K562 (cell line): ENCODE data around the gene RALGAPB. TPM values are rescaled to one million over a fixed set of nuclear protein-coding genes. Genes with fewer than 3 reads are reported as not detected.

Source experiments
- BMI1 ChIP-seq: fragments of 150-350 bp; IDR thresholded peaks from 2 replicates; pipeline ENCODE4 v1.6.1; 2014; ENCODE audit warnings: low read length
- CHD2 ChIP-seq: IDR thresholded peaks from 2 replicates; pipeline ENCODE4 v1.6.1; 2011; ENCODE audit warnings: low read depth, low read length
- ELF4 ChIP-seq: fragments of 450-650 bp; formaldehyde crosslinking; IDR thresholded peaks from 2 replicates; pipeline ENCODE4 v1.4.0; 2022; ENCODE audit warnings: missing genetic modification characterization
- FOXJ3 ChIP-seq: sonication (generic); formaldehyde crosslinking; IDR thresholded peaks from 2 replicates; pipeline ENCODE4 v1.4.0; 2020; ENCODE audit warnings: mild to moderate bottlenecking, missing genetic modification reagents
- HMG20B ChIP-seq: fragments of 250-450 bp; sonication (Bioruptor Pico); IDR thresholded peaks from 2 replicates; pipeline ENCODE4 v1.5.0; 2021; ENCODE audit warnings: mild to moderate bottlenecking
- MTF1 ChIP-seq: fragments of 250-450 bp; sonication (Bioruptor Pico); IDR thresholded peaks from 2 replicates; pipeline ENCODE4 v1.9.0; 2021; ENCODE audit warnings: moderate library complexity, mild to moderate bottlenecking, inconsistent platforms, borderline replicate concordance
- NR2C2 ChIP-seq, 2 experiments: fragments of 200-800 bp in 1 of 2; sonication (Bioruptor generic) in 1 of 2; sonication (generic) in 1 of 2; formaldehyde crosslinking in 1 of 2; IDR thresholded peaks; 2 replicates each; pipeline versions ENCODE4 v1.6.1 to v1.8.0; 2016 to 2022; ENCODE audit warnings: mild to moderate bottlenecking in 1 of 2, missing compliant biosample characterization in 1 of 2, missing genetic modification characterization in 1 of 2, missing genetic modification reagents in 1 of 2
- RAD21 ChIP-seq, 2 experiments: fragments of 250-450 bp in 1 of 2; fragments of 450-650 bp in 1 of 2; sonication (Bioruptor Pico) in 1 of 2; formaldehyde crosslinking in 1 of 2; IDR thresholded peaks in 1 of 2; conservative IDR thresholded peaks in 1 of 2; 2 replicates each; pipeline versions ENCODE4 v1.4.0 to v1.8.0; 2020 to 2022; ENCODE audit warnings: mild to moderate bottlenecking in 2 of 2, moderate library complexity in 1 of 2
- SIRT6 ChIP-seq: IDR thresholded peaks from one replicate; pipeline ENCODE4 v1.6.1; 2012; ENCODE audit warnings: low read depth, mild to moderate bottlenecking, control low read depth, inconsistent platforms, low read length, moderate library complexity
- SP1 ChIP-seq: sonication (generic); formaldehyde crosslinking; IDR thresholded peaks from 2 replicates; pipeline ENCODE4 v1.8.1; 2022; ENCODE audit warnings: mild to moderate bottlenecking, missing genetic modification reagents
- TAF7 ChIP-seq: fragments of 450-650 bp; IDR thresholded peaks from 2 replicates; pipeline ENCODE4 v1.6.1; 2016; ENCODE audit warnings: missing genetic modification characterization, missing compliant biosample characterization
- U2AF1 ChIP-seq: fragments of 200-400 bp; formaldehyde crosslinking; optimal IDR thresholded peaks from 2 replicates; pipeline ENCODE3; 2017; ENCODE audit warnings: mild to moderate bottlenecking, low read depth, low read length, moderate library complexity
- ZEB2 ChIP-seq: fragments of 450-650 bp; IDR thresholded peaks from 2 replicates; pipeline ENCODE4 v1.6.1; 2016
- polyA plus RNA-seq, 8 experiments: library from polyadenylated mRNA; depleted of rRNA in 4 of 8; stranded (reverse) in 5 of 8; unstranded in 3 of 8; fragments of >200 nt; fragmentation: Nextera tagmentation in 2 of 8; fragmentation: Illumina TruSeq in 1 of 8; extraction: Ambion mirVana in 2 of 8; extraction: Trizol in 1 of 8; gene quantifications; 2 replicates each; pipeline versions ENCODE4 v1.2.1 to v1.2.3, GENCODE V29; 2011 to 2014; ENCODE audit warnings: inconsistent platforms in 1 of 8, missing spikeins in 1 of 8
- total RNA-seq, 7 experiments: library from RNA; depleted of rRNA in 6 of 7; stranded (reverse); fragments of >200 nt in 6 of 7; fragmentation: Illumina TruSeq in 2 of 7; extraction: Trizol in 2 of 7; gene quantifications; 2 replicates each; pipeline versions ENCODE4 v1.2.1 to v1.2.3, GENCODE V29; 2011 to 2021; ENCODE audit warnings: low replicate concordance in 1 of 7
- TF ChIP-seq, protein P1 (sequence below): fragments of 450-650 bp; IDR thresholded peaks from 2 replicates; pipeline ENCODE4 v1.6.1; 2016; ENCODE audit warnings: missing biosample characterization, missing genetic modification characterization
- TF ChIP-seq, protein P2 (sequence below): conservative IDR thresholded peaks from 2 replicates; pipeline ENCODE4 v1.6.1; 2011; ENCODE audit warnings: low read depth, mild to moderate bottlenecking, low read length; ENCODE audit not compliant: control insufficient read depth
- TF ChIP-seq, protein P3 (sequence below): IDR thresholded peaks from 3 replicates; pipeline ENCODE4 v1.6.1; 2011; ENCODE audit warnings: borderline replicate concordance, mild to moderate bottlenecking, moderate library complexity; ENCODE audit not compliant: insufficient read length; ENCODE audit errors: extremely low read depth
- TF ChIP-seq, protein P4 (sequence below): fragments of 450-650 bp; formaldehyde crosslinking; IDR thresholded peaks from 2 replicates; pipeline ENCODE4 v1.4.0; 2022; ENCODE audit warnings: missing genetic modification characterization

Gene RALGAPB
- total and polyA plus RNA-seq, 9 of the 15 experiments (the other 6 are each of a cell fraction or from before 2014, with no cell fraction given), result 4.3 to 25.6 (median 13.6) TPM

DNA sequence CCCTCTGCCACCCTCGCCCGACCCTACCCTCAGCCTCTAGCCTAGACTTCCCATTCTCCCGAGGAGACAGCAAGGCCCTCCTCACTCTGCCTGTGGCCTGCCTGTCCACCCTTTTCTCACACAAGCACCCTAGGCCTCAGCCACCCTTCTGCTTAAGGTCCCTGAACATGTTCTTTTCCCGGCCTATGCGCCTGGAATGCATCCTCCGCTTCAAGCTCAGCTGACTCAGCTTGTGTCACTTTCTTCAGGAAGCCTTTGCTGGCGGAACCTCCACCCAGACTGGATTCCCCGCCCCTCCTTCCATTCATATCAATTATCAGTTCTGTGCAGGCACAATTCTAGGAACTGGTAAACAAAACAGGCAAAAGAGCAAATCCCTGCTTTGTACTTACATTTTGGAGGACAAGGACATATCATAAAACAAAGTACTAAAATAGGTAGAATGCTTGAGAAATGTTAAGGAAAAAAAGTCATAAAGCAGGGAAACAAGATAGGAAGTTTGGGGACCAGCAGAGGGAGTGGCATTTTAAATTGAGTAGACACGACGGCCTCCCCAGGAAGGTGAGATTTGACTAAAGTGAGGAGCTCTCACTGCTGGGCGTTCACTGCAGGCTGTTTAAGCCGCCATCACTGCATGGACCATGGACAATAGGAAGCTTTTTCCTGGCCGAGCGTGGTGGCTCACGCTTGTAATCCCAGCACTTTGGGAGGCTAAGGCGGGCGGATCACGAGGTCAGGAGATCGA is 19.6 kb upstream of the RALGAPB start (continued):
- TF ChIP-seq FOXJ3, result no peak
- TF ChIP-seq BMI1, result no peak
- no peak for TF ChIP-seq ZEB2
- TF ChIP-seq, protein P1, sequence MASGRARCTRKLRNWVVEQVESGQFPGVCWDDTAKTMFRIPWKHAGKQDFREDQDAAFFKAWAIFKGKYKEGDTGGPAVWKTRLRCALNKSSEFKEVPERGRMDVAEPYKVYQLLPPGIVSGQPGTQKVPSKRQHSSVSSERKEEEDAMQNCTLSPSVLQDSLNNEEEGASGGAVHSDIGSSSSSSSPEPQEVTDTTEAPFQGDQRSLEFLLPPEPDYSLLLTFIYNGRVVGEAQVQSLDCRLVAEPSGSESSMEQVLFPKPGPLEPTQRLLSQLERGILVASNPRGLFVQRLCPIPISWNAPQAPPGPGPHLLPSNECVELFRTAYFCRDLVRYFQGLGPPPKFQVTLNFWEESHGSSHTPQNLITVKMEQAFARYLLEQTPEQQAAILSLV (tag), result no peak
- TF ChIP-seq RAD21 (CRISPR knock-in tag; conservative IDR thresholded peaks at IDR 0.05 in 1 of 2, IDR thresholded peaks at IDR 0.05 in 1 of 2), result no peak
- no peak for TF ChIP-seq TAF7 (tag)
- TF ChIP-seq ELF4 (CRISPR knock-in tag), result no peak
- no peak; the same call in 1 of the 2 replicates for TF ChIP-seq SP1
- TF ChIP-seq MTF1 (CRISPR knock-in tag), result no peak
- TF ChIP-seq NR2C2 (CRISPR knock-in tag; IDR thresholded peaks at IDR 0.05), result no peak
- no peak for TF ChIP-seq NR2C2 (tag; IDR thresholded peaks at IDR 0.05)
- no peak for TF ChIP-seq HMG20B (CRISPR knock-in tag)
- no peak for TF ChIP-seq SIRT6
- TF ChIP-seq, protein P2, sequence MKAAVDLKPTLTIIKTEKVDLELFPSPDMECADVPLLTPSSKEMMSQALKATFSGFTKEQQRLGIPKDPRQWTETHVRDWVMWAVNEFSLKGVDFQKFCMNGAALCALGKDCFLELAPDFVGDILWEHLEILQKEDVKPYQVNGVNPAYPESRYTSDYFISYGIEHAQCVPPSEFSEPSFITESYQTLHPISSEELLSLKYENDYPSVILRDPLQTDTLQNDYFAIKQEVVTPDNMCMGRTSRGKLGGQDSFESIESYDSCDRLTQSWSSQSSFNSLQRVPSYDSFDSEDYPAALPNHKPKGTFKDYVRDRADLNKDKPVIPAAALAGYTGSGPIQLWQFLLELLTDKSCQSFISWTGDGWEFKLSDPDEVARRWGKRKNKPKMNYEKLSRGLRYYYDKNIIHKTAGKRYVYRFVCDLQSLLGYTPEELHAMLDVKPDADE, result no peak
- TF ChIP-seq, protein P3, sequence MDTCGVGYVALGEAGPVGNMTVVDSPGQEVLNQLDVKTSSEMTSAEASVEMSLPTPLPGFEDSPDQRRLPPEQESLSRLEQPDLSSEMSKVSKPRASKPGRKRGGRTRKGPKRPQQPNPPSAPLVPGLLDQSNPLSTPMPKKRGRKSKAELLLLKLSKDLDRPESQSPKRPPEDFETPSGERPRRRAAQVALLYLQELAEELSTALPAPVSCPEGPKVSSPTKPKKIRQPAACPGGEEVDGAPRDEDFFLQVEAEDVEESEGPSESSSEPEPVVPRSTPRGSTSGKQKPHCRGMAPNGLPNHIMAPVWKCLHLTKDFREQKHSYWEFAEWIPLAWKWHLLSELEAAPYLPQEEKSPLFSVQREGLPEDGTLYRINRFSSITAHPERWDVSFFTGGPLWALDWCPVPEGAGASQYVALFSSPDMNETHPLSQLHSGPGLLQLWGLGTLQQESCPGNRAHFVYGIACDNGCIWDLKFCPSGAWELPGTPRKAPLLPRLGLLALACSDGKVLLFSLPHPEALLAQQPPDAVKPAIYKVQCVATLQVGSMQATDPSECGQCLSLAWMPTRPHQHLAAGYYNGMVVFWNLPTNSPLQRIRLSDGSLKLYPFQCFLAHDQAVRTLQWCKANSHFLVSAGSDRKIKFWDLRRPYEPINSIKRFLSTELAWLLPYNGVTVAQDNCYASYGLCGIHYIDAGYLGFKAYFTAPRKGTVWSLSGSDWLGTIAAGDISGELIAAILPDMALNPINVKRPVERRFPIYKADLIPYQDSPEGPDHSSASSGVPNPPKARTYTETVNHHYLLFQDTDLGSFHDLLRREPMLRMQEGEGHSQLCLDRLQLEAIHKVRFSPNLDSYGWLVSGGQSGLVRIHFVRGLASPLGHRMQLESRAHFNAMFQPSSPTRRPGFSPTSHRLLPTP, result no peak
- TF ChIP-seq CHD2, result no peak
- no peak for TF ChIP-seq U2AF1
- TF ChIP-seq, protein P4, sequence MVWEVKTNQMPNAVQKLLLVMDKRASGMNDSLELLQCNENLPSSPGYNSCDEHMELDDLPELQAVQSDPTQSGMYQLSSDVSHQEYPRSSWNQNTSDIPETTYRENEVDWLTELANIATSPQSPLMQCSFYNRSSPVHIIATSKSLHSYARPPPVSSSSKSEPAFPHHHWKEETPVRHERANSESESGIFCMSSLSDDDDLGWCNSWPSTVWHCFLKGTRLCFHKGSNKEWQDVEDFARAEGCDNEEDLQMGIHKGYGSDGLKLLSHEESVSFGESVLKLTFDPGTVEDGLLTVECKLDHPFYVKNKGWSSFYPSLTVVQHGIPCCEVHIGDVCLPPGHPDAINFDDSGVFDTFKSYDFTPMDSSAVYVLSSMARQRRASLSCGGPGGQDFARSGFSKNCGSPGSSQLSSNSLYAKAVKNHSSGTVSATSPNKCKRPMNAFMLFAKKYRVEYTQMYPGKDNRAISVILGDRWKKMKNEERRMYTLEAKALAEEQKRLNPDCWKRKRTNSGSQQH (CRISPR knock-in tag), result 0 out of 2 replicates have a peak, but pooled peaks have one; percentile 26
